GM21423 (cell line): ENCODE measurements around the gene PIGH.
"Not testable (repeated sequence)": the region's sequence is repeated elsewhere in the genome, so short reads cannot be mapped to it uniquely, and the experiment has no call there.

Experiments used
- ATAC-seq: cut with Tn5 transposase; IDR thresholded peaks from one replicate; pipeline ENCODE4 v1.9.1; 2021; ENCODE audit warnings: mild to moderate bottlenecking, moderate library complexity; ENCODE audit not compliant: unreplicated experiment

Gene PIGH

DNA sequence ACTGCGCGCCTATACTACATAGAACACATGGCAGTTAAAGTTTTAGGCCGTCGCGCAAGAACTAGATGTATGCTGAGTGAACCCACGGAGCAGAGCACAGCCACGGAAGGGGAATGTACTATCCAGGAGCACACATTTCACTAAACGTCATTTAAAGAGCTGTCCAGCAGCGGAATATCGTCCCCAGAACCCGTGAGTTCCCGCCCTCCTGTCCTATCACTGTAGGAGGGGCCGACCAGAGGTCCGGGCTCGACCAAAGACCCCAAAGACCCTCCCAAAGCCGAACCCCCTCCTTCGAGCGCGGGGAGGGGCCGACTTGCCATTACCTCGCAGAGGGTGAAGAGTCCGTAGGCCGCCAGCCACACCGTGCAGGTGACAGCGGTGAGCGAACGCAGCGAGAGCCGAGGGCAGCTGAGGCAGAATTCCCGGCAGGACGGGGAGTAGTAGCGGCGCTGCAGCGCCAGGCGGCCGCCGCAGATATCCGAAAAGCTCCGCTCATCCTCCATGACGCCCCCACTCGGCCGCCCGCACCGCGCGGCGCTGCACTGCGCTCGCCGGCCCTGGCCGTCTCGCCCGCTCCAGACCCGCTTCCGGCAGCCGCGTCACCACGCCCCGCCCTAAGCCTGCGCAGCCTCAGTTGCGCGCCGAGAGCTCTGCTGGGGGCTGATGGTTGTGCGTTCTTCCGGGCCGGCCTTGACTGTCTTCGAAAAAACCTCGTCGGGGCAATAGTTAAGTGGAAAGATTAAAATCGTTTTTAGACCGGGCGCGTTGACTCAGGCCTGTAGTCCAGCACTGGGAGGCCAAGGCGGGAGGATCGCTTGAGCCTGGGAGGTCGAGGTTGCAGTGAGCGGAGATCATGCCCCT is at the start of gene PIGH:
TSS of gene PIGH (minus strand) at position 571 of the 864 bp plus-strand sequence. CDS start at position 506, 65 bp downstream.
- ATAC-seq = peak; percentile 90

DNA sequence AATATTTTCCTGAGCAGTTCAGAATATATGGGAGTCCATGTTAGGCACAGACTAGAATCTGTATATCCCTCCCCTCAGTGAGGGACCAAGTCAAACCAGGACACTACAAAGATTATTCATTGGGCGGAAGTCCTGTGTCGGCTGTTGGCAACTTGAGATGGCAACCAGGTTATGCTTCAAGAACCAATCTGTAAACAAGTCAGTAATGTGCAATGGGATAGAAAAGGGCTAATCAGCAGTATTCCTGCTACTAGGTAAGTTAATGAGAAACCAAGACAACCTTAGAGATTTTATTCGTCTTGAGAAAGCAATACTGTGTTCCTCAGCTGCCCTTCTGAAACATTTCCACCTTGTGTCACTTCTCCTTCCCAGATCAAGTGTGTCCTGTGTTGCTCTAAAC is 46.1 kb upstream of the PIGH start:
- no peak for ATAC-seq

DNA sequence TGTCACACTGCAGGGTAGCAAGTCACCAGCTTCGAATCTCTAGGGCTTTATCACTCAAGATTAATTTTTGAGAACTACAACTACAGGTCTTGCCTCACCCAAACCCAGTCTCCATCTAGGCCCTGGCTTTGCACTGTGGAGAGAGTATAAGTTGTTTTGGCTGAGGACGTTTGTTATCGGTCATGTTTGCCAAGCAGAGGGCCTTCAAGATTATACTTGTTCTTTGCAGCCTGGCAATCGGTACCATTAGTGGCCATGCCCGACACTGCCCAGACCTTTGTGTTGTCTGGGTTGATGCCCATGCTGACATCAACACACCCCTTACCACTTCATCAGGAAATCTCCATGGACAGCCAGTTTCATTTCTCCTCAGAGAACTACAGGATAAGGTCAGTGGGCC is 45.3 kb upstream of the PIGH start:
- no peak for ATAC-seq

- no peak for ATAC-seq
Observed at GRCh38 chr14:67644428-67644827, 44.4 kb upstream of the PIGH start.

DNA sequence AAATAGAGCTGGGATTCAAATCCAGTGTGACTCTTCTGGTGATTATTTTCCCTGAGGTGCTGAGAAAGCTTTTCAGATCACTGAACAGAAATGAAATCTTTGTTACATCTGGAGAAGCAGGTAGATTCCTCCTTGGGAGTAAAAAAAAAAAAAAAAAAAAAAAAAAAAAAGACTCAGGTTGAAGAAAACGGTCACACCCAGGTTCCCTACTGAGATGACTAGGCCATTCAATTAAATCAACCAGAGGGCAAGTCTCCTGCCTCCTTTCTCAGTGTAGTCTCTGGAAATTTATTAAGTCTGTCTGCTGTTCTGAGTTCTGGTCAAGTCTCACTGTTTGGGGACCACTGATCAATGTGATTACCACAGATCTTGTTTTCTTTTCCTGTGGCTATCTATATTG is 43.6 kb upstream of the PIGH start:
- ATAC-seq = no peak

GRCh38 chr14:67641902-67642749 is 42.1 kb upstream of the PIGH start:
- no peak for ATAC-seq

- no peak for ATAC-seq
Observed at GRCh38 chr14:67641480-67641879, 41.4 kb upstream of the PIGH start.

DNA sequence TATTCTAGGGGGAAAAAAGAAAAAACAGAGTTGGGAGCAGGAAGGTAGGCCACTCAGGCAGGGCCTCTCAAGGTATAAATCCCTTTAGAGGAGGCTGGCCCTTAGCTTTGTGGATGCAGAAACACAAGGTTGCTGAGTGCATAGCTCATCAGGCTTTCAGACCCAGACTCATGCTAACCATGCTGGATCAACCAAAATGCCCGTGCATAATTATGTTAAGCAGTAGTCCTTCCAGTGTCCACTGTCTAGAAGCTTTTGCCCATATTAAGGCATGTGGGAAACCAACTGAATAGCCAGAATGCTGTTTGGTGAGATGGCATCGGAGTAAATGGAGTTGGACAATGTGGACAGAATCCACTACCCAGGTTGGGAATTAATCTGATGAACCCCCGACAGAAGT is 38.6 kb upstream of the PIGH start:
- no peak for ATAC-seq

DNA sequence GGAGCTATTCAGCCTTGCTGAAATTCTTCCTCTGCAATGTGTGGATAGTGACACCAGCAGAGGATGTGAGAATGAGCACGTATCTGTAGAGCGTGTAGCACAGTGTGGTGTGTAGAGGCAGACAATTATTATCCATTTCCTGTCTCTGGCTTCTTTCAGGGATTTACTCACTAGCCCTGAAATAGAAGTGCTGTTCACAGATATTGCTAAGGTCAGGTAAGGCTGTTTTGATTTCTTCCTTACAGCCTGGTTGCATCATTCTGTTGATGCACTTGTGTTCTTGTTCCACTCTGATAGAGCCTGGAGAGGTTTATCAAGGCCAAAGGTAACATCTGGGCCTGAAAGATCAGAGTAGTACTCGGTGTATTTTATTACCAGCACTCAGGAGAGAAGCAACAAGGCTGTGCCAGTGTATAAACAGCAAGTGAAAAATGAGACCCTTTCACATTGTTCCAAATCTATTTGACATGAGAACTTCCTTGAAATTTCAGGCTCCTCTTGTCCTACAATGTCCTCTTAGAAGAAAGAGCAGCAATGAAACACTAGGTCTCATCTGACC is 36.4 kb upstream of the PIGH start:
- ATAC-seq = no peak

GRCh38 chr14:67633451-67634147 is 33.5 kb upstream of the PIGH start:
- no peak for ATAC-seq

DNA sequence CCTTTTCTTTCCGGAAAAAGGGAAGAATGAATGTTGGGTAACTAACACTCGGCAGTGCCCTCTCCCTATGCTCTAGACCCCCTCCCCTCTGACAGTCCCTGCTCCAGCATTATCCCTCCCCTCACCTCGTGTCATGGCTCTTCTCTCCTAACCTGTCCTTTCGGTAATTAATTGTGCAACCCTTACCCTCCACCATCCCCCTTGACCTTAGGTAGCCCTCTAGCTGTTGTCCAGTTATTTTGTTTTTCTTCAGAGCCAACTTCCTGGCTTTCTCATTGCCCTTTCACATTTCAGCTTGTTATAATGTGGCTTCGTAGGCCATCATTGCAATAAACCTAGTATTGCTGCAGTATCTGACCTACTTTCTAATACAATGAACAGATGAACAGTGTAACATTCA is 30.9 kb upstream of the PIGH start:
- no peak for ATAC-seq

DNA sequence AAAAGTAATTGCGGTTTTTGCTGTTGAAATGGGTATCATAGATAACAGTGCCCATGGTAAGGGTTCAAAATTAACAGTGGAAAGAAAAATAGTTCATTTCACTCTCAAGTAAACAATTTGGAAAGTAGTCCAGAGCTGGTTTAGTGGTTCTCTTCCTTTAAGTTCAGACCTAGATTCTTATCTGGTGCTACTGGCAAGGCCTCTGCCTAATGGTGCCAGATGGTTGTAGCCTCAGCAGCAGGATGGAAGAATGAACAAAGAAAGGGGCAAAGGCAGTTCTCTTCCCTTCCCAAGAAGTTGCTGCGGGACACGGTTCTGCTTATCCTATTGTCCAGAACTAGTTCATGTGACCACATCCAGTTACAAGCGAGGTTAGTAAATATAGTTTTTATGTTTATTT is 30.1 kb upstream of the PIGH start:
- ATAC-seq = no peak

- no peak for ATAC-seq
Observed at GRCh38 chr14:67627519-67627918, 27.5 kb upstream of the PIGH start.

- ATAC-seq = not testable (repeated sequence)
Observed at GRCh38 chr14:67626131-67626530, 26.1 kb upstream of the PIGH start.

DNA sequence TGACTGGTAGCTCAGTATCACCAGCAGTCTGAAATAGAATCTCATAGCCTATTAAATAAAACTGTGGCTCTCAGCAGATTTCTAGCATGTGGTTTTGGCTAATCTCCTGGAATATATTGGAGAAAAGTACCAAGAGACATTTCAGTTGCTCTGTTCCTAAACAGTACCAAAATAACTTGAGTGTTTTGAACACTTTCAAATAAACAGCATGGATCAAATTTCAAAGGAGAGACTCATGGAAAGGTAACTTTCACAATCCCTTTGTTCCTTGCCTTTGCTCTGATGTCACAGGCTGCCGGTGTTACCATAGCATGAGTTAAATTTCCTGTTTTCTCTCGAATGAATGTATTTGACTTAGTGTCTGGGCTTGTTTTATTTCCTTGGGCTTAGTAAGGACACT is 23.0 kb upstream of the PIGH start:
- ATAC-seq = no peak

DNA sequence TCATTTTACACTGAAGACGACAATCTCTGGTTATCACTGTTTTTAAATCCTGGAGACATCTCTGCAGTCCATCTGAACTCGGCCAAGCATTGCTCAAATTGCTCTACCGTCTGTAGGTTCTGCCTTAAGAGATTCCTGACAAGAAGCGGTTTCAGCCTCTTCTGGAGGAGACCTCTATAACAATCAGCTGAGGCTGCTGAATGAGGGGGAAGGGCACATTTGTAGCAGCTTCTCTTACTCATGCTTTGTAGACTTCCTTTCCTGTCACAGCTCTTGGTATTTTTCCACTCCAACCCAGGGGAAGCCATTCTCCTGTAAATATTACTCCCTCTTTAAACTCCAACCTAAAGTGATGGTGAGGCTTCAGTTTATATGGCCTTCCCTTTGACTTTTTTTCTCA is 22.6 kb upstream of the PIGH start:
- ATAC-seq = no peak

GRCh38 chr14:67620217-67620785 is 20.2 kb upstream of the PIGH start:
- no peak for ATAC-seq

DNA sequence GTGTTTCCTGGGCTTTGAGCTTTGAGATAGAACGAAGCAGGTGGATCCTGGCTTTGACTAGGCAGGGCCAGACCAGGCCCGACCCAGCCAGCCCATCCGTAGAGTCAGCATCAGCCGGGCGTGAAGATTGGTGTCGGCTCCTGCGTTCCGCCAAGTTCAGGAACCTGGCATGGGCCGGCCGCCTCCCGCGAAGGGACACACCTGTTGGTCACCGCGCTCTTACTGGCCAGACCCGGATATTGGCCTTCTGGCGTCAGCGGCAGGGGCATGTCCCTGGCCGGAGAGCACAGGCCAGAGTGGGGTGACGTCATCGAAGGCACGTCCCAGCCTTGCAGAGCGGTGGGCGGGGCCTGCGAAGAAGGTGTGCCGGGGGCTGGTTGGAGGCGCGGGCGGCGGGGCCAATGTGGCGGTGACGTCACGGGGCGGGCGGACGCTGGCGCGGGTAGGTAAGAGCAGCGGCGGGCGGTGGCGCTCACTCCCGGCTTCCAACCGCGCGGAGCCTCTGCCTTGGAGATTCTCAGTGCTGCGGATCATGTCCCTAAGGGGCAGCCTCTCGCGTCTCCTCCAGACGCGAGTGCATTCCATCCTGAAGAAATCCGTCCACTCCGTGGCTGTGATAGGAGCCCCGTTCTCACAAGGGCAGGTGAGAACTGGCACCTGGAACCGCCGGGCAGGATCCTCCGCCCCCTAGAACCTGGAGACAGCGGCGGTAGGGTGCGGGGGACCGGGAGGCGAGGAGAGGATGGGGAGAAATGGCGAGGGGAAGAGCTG is 19.6 kb upstream of the PIGH start, which contains the start of gene ARG2:
TSS of gene ARG2 (plus strand) at position 475 of the 771 bp plus-strand sequence. CDS start at position 533, 58 bp downstream.
- peak; percentile 94 for ATAC-seq

DNA sequence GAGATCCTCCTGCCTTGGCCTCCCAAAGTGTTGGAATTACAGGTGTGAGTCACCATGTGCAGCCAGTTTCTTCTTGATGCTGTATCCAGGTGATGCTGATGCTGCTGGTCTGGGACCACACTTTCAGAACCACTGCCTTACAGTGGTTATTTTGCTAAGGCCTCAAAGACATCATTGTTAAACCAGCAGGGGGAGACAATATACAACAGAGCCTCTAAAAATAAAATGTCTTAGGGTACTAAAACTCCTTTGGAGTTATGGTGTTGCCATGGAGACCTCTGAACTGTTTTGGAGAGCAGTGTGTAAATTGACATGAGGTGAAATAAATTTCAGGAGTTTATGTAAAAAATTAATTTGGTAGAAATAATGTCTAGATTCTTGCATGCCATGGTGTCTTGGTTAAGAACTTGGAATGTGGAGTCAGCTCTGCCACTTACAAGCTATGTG is 18.6 kb upstream of the PIGH start:
- no peak for ATAC-seq

DNA sequence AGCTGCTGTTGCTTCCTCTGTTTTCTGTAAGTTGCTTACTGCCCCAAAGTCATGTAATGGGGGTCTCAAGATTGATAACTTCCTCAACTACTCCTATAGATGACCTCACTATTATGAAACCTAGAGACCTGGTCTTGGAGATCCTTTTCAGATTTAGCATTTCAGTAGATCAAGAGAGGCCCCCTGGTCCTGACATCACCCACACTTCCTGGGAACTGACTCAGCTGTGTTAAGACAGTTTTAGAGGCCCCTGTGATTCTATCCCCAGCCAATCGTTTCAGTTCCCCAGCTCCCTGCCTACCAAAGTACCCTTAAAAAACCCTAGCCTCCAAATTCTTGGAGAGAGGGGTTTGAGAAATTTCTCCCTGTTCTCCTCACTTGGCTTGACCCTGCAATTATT is 10.4 kb upstream of the PIGH start:
- ATAC-seq = no peak
